HG03432 (cell line): Measurements from ENCODE around the gene ARL5A.
"Not testable (repeated sequence)": the region's sequence is repeated elsewhere in the genome, so short reads cannot be mapped to it uniquely, and the experiment has no call there.

ENCODE experiments used
- ATAC-seq: cut with Tn5 transposase; IDR thresholded peaks from one replicate; pipeline ENCODE4 v1.9.1; 2021; ENCODE audit warnings: mild to moderate bottlenecking, moderate library complexity; ENCODE audit not compliant: unreplicated experiment

The ARL5A gene

GRCh38 chr2:151828143-151828889 is at the start of gene ARL5A:
Gene ARL5A, minus strand, starts transcription at chr2:151828421. Its CDS starts 245 bp downstream, at chr2:151828176.
- ATAC-seq: peak; percentile 93

GRCh38 chr2:151875631-151876030 is 47.4 kb upstream of the ARL5A start:
- not testable (repeated sequence) for ATAC-seq

- ATAC-seq: no peak
Observed at GRCh38 chr2:151872463-151872862, 44.2 kb upstream of the ARL5A start.

GRCh38 chr2:151869291-151869690 is 41.1 kb upstream of the ARL5A start:
- ATAC-seq: no peak

- peak; percentile 99 for ATAC-seq
Observed at GRCh38 chr2:151862700-151863099, 34.5 kb upstream of the ARL5A start.

GRCh38 chr2:151861174-151861573 is 33.0 kb upstream of the ARL5A start:
- no peak for ATAC-seq

- ATAC-seq: no peak
Observed at GRCh38 chr2:151860613-151861146, 32.5 kb upstream of the ARL5A start.

GRCh38 chr2:151860210-151860609 is 32.0 kb upstream of the ARL5A start:
- no peak for ATAC-seq

GRCh38 chr2:151857650-151858049 is 29.4 kb upstream of the ARL5A start:
- no peak for ATAC-seq

- ATAC-seq: no peak
Observed at GRCh38 chr2:151855111-151855510, 26.9 kb upstream of the ARL5A start.

- ATAC-seq: no peak
Observed at GRCh38 chr2:151853070-151853758, 25.0 kb upstream of the ARL5A start.

- ATAC-seq: no peak
Observed at GRCh38 chr2:151852260-151853069, 24.2 kb upstream of the ARL5A start.

GRCh38 chr2:151851761-151852160 is 23.5 kb upstream of the ARL5A start:
- no peak for ATAC-seq

- ATAC-seq: no peak
Observed at GRCh38 chr2:151849413-151850010, 21.3 kb upstream of the ARL5A start.

- peak; percentile 55 for ATAC-seq
Observed at GRCh38 chr2:151845884-151846283, 17.7 kb upstream of the ARL5A start.

- ATAC-seq: no peak
Observed at GRCh38 chr2:151845481-151845880, 17.3 kb upstream of the ARL5A start.

- ATAC-seq: no peak
Observed at GRCh38 chr2:151844211-151844896, 16.1 kb upstream of the ARL5A start.

- no peak for ATAC-seq
Observed at GRCh38 chr2:151843691-151844061, 15.5 kb upstream of the ARL5A start.

GRCh38 chr2:151842830-151843690 is 14.8 kb upstream of the ARL5A start:
- peak; percentile 31 for ATAC-seq
